ENCODE data around the gene EML5. TPM values are rescaled to one million over a fixed set of nuclear protein-coding genes. Genes with fewer than 3 reads are reported as not detected.

Gene EML5
- total RNA-seq, 1 experiment from 2014 or later: 0.66 TPM

GRCh38 chr14:88607829-88608228 is 184.9 kb downstream of the EML5 start:
- H3K27me3 ChIP-seq (ENCODE audit: low read length): no peaks in the 10 kb centered on the region
- ATAC-seq (no peak), DNase-seq (no peak)
- H3K4me3 ChIP-seq (ENCODE audit: low read length): no peak overlapping the region
- TF ChIP-seq, protein P1, sequence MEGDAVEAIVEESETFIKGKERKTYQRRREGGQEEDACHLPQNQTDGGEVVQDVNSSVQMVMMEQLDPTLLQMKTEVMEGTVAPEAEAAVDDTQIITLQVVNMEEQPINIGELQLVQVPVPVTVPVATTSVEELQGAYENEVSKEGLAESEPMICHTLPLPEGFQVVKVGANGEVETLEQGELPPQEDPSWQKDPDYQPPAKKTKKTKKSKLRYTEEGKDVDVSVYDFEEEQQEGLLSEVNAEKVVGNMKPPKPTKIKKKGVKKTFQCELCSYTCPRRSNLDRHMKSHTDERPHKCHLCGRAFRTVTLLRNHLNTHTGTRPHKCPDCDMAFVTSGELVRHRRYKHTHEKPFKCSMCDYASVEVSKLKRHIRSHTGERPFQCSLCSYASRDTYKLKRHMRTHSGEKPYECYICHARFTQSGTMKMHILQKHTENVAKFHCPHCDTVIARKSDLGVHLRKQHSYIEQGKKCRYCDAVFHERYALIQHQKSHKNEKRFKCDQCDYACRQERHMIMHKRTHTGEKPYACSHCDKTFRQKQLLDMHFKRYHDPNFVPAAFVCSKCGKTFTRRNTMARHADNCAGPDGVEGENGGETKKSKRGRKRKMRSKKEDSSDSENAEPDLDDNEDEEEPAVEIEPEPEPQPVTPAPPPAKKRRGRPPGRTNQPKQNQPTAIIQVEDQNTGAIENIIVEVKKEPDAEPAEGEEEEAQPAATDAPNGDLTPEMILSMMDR (conservative IDR thresholded peaks at IDR 0.05; ENCODE audit: low read depth, low read length): no peak
- TF ChIP-seq EZH2 (IDR thresholded peaks at IDR 0.05; ENCODE audit: low read length, unreplicated experiment) (no peak), EZH2phosphoT487 (IDR thresholded peaks at IDR 0.05; ENCODE audit: borderline replicate concordance, low read length) (no peak)
- peaks cover 17% of the 10 kb centered on the region for H3K4me1 ChIP-seq (ENCODE audit: insufficient read depth, low read length)
- POLR2A ChIA-PET (ENCODE audit: unreplicated experiment): no interaction called here
- no peak overlapping the region for H3K4me2 ChIP-seq (ENCODE audit: low read length)
- peaks cover 76% of the 10 kb centered on the region for H3K36me3 ChIP-seq (ENCODE audit: low read depth, low read length)
- no peak overlapping the region for H2AFZ ChIP-seq (ENCODE audit: low read length)
- BruUV-seq (replicated peaks): no TSS peak
- H3K27ac ChIP-seq (ENCODE audit: low read length): no peak overlapping the region
- H3K9me2 ChIP-seq (replicated peaks; ENCODE audit: low read length): no peaks in the 10 kb centered on the region
- CTCF ChIA-PET: no interaction called here
- H3K79me2 ChIP-seq (ENCODE audit: low read length): no peaks in the 10 kb centered on the region
- peaks cover 14% of the 10 kb centered on the region for H3F3A ChIP-seq (ENCODE audit: low read length, unreplicated experiment)
- no peaks in the 10 kb centered on the region for H3K9me3 ChIP-seq (ENCODE audit: low read length)
- H3K9ac ChIP-seq (ENCODE audit: low read length): no peak overlapping the region
- intact Hi-C loops (cut with micrococcal nuclease): no loop called here
- peaks cover 10% of the 10 kb centered on the region; the same call in 1 of the 2 replicates for H4K20me1 ChIP-seq (ENCODE audit: low read length)

DNA sequence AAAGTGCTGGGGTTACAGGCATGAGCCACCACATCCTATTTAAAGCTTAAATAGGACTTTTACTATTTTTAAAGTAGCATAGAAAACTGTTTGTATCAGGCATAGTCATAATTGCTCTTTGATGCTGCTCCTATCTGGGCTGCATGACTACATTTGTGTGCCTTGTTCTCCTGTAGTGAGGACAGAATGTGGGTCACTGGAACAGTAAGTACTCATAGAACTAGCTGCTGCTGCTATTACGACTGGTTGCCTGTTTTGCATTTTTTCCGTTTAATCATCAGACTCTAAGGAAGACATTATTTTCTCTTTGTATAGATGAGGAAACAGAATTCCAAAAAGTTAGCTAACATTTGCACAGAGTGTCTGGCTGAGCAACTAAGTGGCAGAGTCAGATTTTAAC is 187.2 kb downstream of the EML5 start:
- no peaks in the 10 kb centered on the region for H3K9me2 ChIP-seq (replicated peaks; ENCODE audit: low read length)
- no peak overlapping the region for H2AFZ ChIP-seq (ENCODE audit: low read length)
- no peak overlapping the region for H3K4me3 ChIP-seq (ENCODE audit: low read length)
- no peak overlapping the region for H3K27ac ChIP-seq (ENCODE audit: low read length)
- ATAC-seq (no peak), DNase-seq (no peak)
- no peaks in the 10 kb centered on the region for H3F3A ChIP-seq (ENCODE audit: low read length, unreplicated experiment)
- H3K79me2 ChIP-seq (ENCODE audit: low read length): no peaks in the 10 kb centered on the region
- ChIA-PET POLR2A (ENCODE audit: unreplicated experiment) (no interaction called here), CTCF (no interaction called here)
- H3K4me1 ChIP-seq (ENCODE audit: insufficient read depth, low read length): no peaks in the 10 kb centered on the region
- intact Hi-C loops (cut with micrococcal nuclease): no loop called here
- no peak overlapping the region for H3K9ac ChIP-seq (ENCODE audit: low read length)
- no peak for TF ChIP-seq EZH2phosphoT487 (IDR thresholded peaks at IDR 0.05; ENCODE audit: borderline replicate concordance, low read length)
- no peak for TF ChIP-seq EZH2 (IDR thresholded peaks at IDR 0.05; ENCODE audit: low read length, unreplicated experiment)
- TF ChIP-seq, protein P1 (conservative IDR thresholded peaks at IDR 0.05; ENCODE audit: low read depth, low read length): no peak
- no peaks in the 10 kb centered on the region for H3K27me3 ChIP-seq (ENCODE audit: low read length)
- H3K9me3 ChIP-seq (ENCODE audit: low read length): no peaks in the 10 kb centered on the region
- H3K4me2 ChIP-seq (ENCODE audit: low read length): no peak overlapping the region
- no peaks in the 10 kb centered on the region for H4K20me1 ChIP-seq (ENCODE audit: low read length)
- H3K36me3 ChIP-seq (ENCODE audit: low read depth, low read length): peaks cover 73% of the 10 kb centered on the region
- no TSS peak for BruUV-seq (replicated peaks)

GRCh38 chr14:88604212-88604611 is 188.5 kb downstream of the EML5 start:
- no peaks in the 10 kb centered on the region for H3K9me2 ChIP-seq (replicated peaks; ENCODE audit: low read length)
- H3K36me3 ChIP-seq (ENCODE audit: low read depth, low read length): peaks cover 67% of the 10 kb centered on the region; the same call in 1 of the 2 replicates
- no peaks in the 10 kb centered on the region for H3K27me3 ChIP-seq (ENCODE audit: low read length)
- no peak overlapping the region for H2AFZ ChIP-seq (ENCODE audit: low read length)
- intact Hi-C loops (cut with micrococcal nuclease): no loop called here
- no peaks in the 10 kb centered on the region for H4K20me1 ChIP-seq (ENCODE audit: low read length)
- TF ChIP-seq EZH2phosphoT487 (IDR thresholded peaks at IDR 0.05; ENCODE audit: borderline replicate concordance, low read length) (no peak), EZH2 (IDR thresholded peaks at IDR 0.05; ENCODE audit: low read length, unreplicated experiment) (no peak)
- TF ChIP-seq, protein P1 (conservative IDR thresholded peaks at IDR 0.05; ENCODE audit: low read depth, low read length): no peak
- no peak for DNase-seq
- H3K4me1 ChIP-seq (ENCODE audit: insufficient read depth, low read length): no peaks in the 10 kb centered on the region
- BruUV-seq (replicated peaks): no TSS peak
- CTCF ChIA-PET: no interaction called here
- no peak overlapping the region for H3K4me2 ChIP-seq (ENCODE audit: low read length)
- no peak overlapping the region for H3K27ac ChIP-seq (ENCODE audit: low read length)
- POLR2A ChIA-PET (ENCODE audit: unreplicated experiment): no interaction called here
- no peak for ATAC-seq
- H3K4me3 ChIP-seq (ENCODE audit: low read length): no peak overlapping the region
- H3K9ac ChIP-seq (ENCODE audit: low read length): no peak overlapping the region
- H3K79me2 ChIP-seq (ENCODE audit: low read length): no peaks in the 10 kb centered on the region
- no peaks in the 10 kb centered on the region for H3F3A ChIP-seq (ENCODE audit: low read length, unreplicated experiment)
- H3K9me3 ChIP-seq (ENCODE audit: low read length): no peaks in the 10 kb centered on the region
